ENCODE data around the gene RRAS2.

GRCh38 chr11:14322510-14322909 is 36.5 kb downstream of the RRAS2 start:
- no peak for TF ChIP-seq SIN3A (IDR thresholded peaks at IDR 0.05; ENCODE audit: borderline replicate concordance, insufficient read depth, low read length)
- TF ChIP-seq POLR2AphosphoS5 (IDR thresholded peaks at IDR 0.05; ENCODE audit: low read depth, low read length): no peak
